GM21576 (cell line): ENCODE data around the gene HPSE2.
"Not testable (repeated sequence)": the region's sequence is repeated elsewhere in the genome, so short reads cannot be mapped to it uniquely, and the experiment has no call there.

Experiments
- ATAC-seq: cut with Tn5 transposase; IDR thresholded peaks from one replicate; pipeline ENCODE4 v1.9.1; 2021; ENCODE audit warnings: mild to moderate bottlenecking, moderate library complexity; ENCODE audit not compliant: unreplicated experiment

HPSE2 gene

DNA sequence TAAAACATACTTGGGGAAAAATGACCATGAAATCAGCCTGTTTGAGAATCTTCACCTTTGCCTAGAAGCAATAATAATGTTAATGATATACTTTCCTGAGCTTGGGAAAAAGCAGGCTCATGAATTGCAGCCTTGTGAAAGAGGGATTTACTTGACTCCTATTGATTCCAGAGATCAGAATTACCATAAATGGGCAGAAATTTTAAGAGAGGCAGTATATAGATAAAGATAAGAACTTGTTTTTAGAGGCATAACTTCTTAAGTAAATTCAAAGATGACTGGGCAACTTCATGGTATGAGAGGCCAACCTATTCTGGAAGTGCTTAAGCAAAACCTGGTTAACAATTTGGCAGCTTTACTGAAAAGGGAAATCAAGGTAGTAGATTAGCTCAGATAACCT is 225.4 kb downstream of the HPSE2 start:
- ATAC-seq: no peak

DNA sequence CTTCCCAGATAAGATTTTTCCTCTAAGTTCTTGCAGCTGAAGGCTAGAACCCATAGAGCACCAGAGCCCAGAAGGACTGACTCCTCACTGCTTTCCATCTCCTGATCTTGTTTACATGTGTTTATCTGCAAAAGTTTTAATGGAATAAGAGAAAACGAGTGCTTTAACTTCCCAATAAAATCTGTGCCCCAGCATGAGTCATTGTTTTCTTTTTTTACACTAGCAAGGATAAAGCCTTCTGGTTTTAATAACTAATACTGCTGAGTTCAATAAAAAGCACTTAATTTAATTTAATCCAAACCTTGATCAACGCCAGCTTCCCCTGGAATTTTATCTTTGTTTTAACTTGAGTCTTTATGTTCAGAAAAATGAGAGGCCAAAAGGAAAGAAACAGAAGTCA is 227.6 kb downstream of the HPSE2 start:
- ATAC-seq: no peak

DNA sequence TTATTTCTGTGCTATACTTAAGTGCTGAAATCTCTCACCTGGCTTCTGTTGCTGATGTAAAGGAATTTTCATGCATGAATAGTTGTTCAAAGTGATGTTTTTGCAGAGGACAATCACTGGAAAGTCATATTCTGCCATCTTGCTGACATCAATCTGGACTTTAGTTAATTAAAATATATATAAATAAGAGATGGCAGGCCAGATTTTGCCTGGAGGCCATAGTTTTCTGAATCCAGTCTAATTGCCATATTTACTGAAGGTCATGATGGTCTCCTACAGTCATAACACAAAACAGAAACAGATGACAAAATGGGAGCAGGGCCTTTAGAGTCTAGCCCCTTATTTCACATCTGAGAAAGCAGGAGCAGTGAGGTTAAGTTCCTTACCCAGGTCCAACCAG is 228.2 kb downstream of the HPSE2 start:
- ATAC-seq: no peak

DNA sequence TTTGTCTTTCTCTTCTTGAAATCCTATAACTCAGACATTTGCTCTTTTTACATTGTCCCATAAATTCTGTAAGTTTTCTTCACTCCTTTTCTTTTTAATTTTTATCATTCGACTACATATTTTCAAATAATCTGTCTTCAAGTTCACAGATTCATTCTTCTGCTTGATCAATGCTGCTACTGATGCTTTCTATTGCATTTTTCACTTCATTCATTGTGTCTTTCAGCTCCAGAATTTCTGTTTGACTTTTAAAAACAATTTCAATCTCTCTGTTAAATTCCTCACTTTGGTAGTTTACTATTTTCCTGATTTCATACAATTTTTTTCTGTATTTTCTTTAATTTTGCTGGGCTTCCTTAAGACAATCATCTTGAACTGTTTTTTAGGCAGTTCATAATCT is 230.4 kb downstream of the HPSE2 start:
- no peak for ATAC-seq

DNA sequence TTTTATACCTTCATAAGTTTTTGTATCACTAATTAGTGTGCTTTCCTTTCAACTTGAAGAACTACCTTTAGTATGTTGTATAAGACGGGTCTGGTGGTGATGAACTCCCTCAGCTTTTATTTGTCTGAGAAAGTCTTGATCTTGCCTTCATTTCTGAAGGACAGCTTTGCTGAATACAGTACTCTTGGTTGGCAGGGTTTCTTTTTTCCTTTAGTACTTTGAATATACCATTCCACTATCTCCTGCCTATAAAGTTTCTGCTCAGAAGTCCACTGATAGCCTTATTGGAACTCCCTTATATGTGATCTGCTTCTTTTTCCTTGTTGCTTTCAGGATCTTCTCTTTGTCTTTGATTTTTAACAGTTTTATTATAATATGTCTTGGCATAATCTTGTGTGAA is 230.9 kb downstream of the HPSE2 start:
- no peak for ATAC-seq

DNA sequence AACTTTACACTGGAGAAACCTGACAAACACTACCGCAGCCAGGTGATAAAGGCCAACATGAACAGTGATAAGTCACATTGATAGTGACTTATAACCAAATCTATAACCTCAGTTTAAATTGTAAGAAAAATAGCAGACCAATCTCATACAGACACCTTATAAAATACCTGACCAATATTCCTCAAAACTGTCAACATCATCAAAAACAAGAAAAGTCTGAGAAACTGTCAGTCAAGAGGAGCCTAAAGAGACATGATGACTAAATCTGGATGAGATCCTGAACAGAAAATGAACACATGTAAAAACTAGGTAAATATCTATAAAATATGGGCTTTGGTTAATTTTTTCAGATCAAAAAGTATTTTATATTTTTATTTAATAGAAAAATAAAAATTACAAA is 233.3 kb downstream of the HPSE2 start:
- ATAC-seq: no peak

DNA sequence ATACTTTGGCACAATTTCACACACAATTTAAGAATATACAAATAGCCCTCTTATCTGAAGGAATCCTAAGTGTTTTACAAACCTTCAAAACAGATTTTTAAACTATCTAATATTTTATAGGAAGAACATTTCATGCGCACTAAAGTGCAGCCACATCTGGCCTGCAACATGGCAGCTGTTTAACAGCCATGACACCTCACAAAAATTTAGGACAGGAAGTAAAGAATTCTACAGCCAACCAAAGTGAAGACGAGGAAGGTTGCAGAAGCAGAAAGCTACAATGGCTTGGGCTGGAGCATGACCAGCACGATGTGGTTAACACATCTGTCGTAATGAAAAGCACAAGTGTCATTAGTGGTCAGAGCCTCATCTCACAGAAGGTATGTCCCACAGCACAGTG is 238.1 kb downstream of the HPSE2 start:
- ATAC-seq: no peak

DNA sequence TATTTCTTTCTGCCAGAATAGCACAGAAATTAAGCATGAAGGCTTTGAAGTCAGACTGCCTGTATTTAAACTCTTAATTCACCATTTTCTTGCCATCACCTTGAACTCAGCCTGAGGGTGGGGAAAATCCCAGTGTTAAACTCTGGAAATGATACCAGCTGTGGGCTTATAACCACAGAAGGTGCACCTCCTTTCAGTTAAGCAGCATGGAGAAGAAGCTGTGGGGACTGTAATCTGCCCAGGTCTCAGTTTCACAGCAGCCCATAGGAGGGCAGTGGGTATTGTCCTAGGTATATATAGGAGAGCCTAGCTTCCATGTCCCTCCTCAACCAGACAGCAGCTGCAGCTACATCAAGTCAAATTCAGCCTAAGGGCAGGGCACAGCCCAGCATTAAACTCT is 241.6 kb downstream of the HPSE2 start:
- no peak for ATAC-seq

DNA sequence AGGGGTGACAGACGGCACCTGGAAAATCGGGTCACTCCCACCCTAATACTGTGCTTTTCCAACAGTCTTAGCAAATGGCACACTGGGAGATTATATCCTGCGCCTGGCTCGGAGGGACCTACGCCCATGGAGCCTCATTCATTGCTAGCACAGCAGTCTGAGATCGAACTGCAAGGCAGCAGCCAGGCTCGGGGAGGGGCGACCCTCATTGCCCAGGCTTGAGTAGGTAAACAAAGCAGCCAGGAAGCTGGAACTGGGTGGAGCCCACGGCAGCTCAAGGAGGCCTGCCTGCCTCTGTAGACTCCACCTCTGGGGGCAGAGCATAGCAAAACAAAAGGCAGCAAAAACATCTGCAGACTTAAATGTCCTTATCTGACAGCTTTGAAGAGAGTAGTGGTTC is 251.9 kb downstream of the HPSE2 start:
- ATAC-seq: not testable (repeated sequence)

DNA sequence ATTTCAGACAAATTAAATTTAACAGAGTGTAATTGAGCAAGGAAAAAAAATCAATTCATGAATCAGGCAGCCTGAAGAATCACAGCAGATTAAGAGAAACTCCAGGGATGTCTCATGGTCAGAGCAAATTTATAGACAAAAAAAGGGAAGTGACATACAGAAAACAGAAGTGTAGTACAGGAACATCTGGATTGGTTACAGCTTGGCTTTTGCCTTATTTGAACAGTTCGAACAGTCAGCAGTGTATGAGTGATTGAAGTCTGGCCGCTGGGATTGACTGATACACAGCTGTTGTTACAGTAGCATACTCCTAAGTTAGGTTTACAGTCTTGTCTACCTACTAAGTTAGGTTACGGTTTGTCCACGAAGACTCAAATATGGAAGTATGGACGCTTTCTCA is 255.3 kb downstream of the HPSE2 start:
- no peak for ATAC-seq

DNA sequence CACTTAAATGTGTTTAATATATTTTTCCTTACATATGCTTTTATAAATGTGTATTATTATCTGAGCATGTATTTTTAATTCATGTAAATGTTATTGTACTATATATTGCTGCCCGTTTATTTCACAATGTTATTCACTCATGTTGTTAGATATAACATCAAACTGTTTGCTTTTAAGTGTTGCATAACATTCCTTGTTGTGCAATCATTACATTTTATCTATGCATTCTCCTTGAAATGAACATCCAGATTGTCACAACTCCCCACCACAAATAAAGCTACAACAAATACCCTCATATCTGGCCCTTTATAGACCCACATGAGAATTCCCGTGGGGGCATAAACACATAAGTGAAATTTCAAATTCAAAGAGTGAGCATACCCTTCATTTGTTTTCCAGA is 264.2 kb downstream of the HPSE2 start:
- ATAC-seq: no peak

DNA sequence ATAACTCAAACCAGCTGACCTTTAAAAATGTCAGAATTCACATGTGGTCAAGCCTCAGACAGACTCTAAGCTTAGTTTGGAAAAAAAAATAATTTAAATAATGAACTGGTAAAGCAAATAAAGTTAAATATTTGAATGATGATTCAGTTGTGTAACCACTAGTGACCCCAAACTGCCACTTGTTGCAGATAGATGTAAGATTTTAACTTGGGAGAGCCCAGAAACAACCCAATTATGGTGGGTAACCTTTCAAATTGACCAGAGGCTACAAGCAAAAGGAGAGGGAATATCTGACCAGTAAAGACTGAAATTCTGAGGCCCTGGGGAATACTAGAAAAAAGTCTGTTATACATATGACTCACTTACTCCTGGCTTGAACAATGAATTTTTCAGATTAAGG is 268.1 kb downstream of the HPSE2 start:
- no peak for ATAC-seq

DNA sequence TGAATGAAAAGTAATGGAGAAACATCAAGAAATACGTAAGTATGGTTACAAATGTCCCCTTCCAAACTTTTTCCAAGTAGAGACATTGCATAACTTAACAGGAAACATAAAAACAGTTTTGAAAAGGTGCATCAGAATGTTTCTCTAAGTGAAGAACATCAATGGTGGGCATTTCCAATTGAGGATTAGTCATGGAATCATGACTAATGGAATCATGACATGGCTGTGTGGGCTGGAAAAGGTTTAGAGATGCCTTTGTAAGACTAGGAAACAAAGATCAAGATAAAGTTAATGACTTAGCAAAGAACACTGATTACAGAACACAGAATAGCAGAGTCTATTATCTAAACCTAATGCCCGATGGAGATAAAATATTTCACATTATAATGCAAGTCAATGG is 272.0 kb downstream of the HPSE2 start:
- no peak for ATAC-seq

DNA sequence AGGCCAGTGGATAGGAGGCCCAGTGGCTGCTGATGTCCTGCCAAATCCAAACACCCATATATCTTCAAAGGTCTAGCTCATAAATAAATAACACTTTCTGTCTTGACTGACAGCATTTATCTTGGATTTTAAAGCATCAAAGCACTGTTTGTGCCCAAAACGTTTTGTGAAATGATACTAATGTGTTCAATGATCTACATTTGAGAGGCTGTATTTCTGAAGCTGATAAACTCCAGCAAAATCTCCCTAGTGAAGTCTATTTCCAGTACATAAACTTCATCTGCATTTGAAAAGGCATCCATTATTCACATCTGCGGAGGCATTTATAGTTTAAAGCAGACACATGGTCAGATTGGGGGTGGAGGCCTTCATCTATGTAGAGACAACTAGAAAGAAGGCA is 276.3 kb downstream of the HPSE2 start:
- ATAC-seq: no peak

DNA sequence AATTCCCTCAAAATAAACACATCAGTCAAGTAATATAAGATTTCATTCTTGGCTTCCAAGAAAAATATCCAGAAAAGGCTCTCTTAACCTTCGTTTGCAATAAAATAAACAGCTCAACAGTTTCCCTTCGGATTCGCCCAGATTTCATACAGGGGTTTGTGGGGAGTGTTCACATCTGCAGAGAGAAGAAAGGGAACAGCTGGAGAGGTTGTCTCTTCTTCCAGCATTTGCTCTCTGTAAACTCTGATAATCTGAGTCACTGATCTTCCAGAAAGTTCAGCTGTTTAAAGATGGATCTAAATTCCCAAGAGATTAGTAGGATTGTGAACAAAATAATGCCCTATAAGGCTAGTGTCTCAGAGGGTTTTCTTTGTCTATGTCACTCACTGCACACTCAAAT is 277.9 kb downstream of the HPSE2 start:
- no peak for ATAC-seq

DNA sequence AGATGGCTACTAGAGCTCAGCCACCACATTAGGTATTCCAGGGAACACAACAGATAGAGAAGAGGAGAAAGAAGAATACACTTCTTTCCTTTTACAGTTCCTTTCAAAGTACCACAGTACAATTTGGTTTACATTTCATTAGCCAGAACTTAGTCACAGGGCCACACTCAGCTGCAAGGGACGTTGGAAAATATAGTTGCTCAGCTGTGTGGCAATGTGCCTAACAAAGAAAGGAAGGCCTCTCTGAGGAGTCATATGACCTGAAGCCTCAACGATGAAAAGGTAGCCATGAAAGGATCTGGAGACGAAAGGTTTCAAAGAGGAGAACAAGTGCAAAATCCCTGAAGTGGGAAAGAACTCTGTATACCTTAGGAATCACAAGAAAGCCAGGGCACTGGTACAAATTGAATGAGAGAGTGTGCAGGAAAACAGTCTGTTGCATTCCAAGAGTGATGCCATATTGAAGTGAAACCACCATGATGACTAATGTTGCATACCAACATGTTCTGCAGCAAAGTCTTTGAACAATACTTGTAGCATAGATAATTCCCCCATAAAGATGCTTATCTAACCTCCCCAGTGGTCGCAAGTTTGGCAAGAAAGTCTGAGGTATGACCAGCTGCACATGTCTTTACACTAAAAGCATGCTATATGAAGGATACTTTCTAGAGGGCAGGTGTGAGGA is 278.9 kb downstream of the HPSE2 start:
- no peak for ATAC-seq

DNA sequence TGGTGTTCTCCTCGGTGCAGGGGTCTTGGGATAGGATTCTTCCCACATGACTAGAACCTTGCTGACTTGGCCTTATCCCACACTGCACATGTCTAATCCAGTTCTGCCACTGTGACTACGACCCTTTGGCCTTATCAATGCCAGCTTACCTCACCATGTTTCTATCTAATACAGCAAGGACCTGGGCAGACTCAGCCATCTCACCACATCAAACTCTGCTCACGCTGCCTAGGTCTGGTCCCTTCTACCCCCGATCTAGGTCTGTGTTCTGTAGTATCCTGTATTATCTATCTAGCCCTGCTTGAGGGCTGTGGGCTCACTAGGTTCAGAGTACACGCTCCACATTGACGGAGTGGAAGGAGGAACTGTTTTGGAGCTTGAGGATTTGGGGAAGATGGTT is 282.4 kb downstream of the HPSE2 start:
- no peak for ATAC-seq

DNA sequence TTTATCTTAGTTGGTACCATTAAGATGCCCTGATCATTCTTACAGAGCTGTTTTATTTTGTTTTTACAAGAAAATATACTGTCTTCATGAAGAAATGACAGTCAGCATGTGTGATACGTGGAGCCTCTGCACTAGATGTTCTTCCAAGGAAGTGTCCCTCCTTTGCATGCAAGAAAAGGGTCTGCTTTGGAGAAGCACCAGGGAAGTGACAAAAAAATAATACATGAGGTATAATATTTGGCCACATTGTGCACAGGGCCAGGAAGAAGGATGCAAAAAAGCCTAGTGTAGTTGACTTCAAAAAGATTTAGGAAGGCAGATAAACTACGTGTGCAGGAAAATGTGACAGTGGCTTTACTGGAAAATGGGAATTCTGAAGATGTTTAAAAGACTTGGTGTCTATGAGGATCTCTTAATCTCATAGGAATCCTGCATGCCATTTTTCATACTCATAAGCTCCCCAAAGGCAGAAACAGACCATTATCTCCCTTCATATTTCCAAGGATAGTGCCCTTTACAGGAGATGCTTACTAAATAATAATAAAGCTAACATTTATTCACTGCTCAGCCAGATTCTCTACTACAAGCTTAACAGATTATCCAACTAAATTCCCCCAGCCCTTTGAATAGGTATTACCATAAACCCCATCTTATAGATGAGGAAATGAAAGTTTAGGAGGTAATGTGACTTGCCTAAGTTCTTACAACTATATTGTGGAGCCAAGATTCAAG is 284.2 kb downstream of the HPSE2 start:
- ATAC-seq: no peak

DNA sequence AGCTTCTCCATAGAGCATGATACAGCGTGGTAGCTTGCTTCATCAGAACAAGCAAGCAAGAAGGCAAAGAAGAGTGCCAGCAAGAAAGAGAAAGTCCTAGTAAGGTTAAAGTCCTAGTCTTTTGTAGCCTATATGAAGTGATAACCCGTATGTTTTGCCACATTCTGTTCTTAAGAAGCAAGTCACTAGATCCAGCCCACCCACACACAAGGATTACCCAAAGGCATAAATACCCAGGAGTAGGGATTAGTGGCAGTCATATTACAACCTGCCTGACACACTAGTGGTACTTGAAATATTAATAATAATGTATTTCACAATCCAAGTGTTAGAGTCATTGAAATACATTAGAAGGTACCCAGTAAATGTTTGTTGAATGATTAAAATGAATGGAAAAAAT is 285.5 kb downstream of the HPSE2 start:
- no peak for ATAC-seq

DNA sequence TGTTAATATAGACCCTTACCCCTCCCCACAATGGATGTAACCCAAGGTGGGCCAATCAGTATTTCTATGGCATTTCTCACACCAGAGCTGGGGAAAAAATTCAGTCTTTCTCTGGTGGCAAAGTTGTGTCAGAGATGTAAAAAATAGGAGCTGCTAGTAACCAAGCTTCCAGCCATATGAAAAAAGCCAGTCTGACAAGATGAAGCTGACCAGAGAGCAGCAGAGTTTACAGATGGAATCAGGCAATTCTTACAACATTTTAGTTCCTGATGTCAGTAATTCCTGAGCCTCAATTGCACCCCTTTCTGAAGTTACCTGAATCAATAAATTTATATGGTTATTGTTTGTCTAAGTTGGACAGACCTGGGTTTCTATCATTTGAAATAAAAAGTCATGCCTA is 286.3 kb downstream of the HPSE2 start:
- ATAC-seq: no peak

DNA sequence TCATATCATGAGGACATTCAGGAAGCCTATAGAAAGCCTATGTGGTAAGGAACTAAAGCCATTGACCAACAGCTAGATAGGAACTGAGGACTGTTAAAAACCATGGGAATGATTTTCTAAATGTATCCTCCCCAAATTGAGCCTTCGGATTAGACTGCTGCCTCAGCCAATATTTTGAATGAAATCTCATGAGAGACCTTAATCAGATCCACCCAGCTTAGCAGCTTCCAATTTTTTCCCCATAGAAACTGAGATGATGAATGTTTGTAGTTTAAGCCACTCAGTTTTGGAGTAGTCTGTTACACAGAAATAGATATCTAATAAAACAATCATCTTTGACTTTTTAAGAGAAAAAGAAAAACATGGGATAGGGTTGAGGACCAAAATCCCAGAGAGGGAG is 292.0 kb downstream of the HPSE2 start:
- no peak for ATAC-seq

DNA sequence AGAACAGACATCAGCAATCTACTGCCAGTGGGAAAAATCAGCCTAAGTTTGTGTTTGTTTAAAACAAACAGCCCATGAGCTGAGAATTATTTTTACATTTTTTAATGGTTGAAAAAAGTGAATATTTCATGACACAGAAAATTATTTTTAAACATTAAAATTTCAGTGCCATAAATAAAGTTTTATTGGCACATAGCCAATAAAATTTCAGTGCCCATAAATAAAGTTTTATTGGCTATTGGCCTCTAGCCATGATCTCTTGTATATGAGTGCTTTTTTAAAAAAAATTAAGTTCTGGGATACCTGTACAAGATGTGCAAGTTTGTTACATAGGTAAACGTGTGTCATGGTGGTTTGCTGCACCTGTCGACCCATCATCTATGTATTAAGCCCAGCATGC is 305.9 kb downstream of the HPSE2 start:
- no peak for ATAC-seq

DNA sequence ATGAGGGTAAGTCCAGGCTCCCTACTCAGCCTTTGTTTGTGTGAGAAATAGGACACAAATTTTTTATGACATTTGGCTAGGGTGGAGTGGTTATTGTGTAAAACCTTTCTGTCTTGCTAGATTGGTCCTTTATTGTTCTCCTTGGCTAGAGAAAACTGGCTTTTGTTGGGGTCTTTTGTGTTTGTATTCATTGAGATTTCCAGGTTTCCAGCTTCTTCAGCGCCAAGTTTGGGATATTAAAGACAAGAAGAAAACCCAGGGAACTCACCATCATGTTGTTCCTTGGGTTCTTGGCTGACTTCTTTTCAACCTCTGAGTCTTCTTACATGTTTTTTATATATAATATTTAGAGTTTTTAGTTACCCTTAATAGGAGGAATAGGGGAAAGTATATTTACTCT is 310.0 kb downstream of the HPSE2 start:
- no peak for ATAC-seq
